GM21786 (cell line): ENCODE data around the gene TBC1D16.
"Not testable (repeated sequence)": the region's sequence is repeated elsewhere in the genome, so short reads cannot be mapped to it uniquely, and the experiment has no call there.

Source experiments
- ATAC-seq: cut with Tn5 transposase; IDR thresholded peaks from one replicate; pipeline ENCODE4 v1.9.1; 2021; ENCODE audit not compliant: unreplicated experiment

Gene TBC1D16

GRCh38 chr17:79897243-79898063 is 138.2 kb downstream of the TBC1D16 start:
- ATAC-seq, result no peak

GRCh38 chr17:79893457-79893856 is 142.2 kb downstream of the TBC1D16 start:
- not testable (repeated sequence) for ATAC-seq

DNA sequence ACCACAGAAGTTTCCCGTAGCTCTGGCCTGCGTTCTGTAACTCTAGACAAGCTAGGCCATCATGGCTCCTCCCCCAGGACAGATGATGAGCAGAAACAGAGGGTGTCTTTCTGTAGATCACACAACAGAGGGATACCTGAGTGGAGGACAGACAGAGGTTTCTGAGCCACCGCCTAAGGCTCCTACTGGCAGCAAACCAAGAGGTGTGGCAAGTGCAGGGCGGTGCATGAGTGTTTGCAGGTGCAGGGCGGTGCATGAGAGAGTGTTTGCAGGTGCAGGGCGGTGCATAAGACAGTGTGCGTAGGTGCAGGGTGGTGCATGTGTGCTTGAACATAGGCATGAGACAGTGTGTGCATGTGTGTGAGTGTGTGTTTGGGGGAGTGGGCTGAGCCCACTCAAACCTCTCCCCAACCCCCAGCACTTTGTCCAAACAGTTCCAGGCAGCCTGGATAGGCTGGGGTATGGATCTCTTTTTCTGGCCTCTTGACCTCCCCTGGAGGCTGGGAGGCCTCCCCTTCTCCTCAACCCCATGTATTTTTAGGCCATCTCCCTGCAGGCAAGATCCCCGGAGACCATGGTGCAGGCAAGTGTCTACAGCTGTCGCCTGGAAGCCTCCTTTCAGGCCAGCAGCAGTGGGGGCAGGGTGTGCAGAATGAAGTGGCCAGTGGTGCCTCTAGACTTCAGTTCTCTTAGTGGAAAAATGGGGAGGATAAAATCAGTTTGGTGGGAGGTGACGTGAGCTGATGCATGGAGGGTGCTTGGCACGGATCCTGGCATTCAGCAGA is 143.0 kb downstream of the TBC1D16 start:
- no peak for ATAC-seq

DNA sequence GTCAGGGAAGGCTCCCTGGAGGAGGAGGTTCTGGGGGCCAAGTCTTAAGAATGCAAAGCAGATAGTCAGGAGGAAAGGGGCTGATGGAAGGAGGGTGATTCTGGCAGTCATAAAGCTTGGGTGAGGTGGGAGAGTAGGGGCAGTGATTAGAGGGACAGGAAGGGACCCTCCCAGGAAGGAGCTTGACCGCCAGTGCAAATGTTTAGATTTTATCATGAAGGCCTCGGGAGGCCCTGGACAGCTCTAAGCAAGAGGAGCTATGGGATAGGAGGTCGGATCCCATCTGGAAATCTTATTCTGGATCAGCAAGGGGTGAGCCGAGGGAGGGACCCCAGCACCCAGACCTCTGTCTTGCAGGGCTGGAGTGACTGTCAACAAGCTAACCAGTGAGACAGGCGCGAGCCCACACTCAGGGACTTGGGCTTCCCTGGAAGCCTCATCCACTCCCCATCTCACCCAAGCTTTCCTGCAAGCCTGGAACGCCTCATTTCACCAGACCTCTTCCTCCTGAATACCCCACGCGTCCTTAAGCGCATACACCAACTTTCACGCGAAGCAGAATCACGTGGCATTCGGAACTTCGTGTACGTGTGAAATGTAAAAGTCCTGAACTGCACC is 144.4 kb downstream of the TBC1D16 start:
- no peak for ATAC-seq

DNA sequence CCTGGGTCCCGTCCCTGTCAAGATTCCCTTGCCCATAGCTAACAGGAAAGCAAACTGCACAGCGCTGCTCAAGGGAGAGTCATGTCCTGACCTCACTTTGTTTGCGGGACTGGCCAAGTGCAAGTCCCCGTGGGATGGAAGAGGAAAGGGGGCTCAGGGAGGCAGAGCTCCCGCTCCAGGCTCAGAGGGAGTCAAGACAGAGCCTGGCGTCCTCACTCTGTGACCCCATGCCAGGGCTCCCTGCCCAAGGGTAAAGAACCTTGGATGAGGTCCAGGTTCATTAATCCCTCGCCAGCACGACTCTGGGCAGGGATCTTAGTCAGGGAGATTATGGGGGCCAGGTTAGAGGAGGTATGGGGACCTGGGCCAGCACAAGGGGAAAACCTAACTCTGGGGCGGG is 145.0 kb downstream of the TBC1D16 start:
- no peak for ATAC-seq

DNA sequence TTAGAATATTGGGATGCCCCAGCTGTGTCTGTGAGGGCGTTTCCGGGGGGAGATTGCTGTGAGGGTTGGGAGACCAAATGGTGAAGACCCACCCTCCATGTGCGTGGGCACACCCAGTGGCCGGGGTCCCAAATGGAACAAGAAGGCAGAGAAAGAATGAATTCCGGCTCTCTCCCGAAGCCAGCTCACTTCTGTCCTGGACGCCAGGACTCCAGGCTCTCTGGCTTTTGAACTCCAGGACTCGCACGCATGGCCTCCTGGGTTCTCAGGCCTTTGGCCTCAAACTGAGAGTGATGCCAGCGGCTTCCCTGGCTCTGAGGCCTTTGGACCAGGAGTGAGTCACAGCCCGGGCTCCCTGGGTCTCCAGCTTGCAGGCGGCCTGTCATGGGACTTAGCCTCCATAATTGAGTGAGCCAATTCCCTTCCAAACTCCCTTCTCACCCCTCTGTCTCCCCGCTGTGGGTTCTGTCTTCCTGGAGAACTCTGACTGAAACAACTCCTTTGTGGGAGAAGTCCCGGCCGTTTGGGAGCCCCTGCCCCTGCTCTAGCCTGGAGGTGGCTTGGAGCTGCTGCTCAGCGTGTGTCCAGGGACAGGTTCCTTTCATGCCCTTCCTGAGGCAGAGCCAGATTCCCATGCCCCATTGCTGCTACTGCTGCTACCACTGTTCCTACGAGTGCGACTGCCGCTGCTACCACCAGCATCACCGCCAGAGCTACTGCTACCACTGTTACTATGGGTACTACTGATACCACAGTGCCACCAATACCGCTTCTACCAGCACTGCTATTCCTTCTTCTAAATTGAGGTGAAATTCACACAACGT is 146.6 kb downstream of the TBC1D16 start:
- ATAC-seq, result no peak

GRCh38 chr17:79888009-79888540 is 147.6 kb downstream of the TBC1D16 start:
- no peak for ATAC-seq

- no peak for ATAC-seq
Observed at GRCh38 chr17:79887451-79887991, 148.2 kb downstream of the TBC1D16 start.

- ATAC-seq, result no peak
Observed at GRCh38 chr17:79883202-79883601, 152.5 kb downstream of the TBC1D16 start.
